Measurements from ENCODE around the gene CATSPER3.
"Not testable (repeated sequence)": the region's sequence is repeated elsewhere in the genome, so short reads cannot be mapped to it uniquely, and the experiment has no call there.

Gene CATSPER3

GRCh38 chr5:134975843-134976242 lies 8.1 kb downstream of the CATSPER3 start:
- no peak for DNase-seq

GRCh38 chr5:134976841-134977240 lies 9.1 kb downstream of the CATSPER3 start:
- no peak for DNase-seq

GRCh38 chr5:134979416-134979815 lies 11.7 kb downstream of the CATSPER3 start:
- DNase-seq = no peak

GRCh38 chr5:134982230-134982629 lies 14.5 kb downstream of the CATSPER3 start:
- no peak for DNase-seq

- DNase-seq = no peak
Measured at GRCh38 chr5:134989266-134989830, 21.6 kb downstream of the CATSPER3 start.

GRCh38 chr5:134990183-134990582 lies 22.5 kb downstream of the CATSPER3 start:
- DNase-seq = not testable (repeated sequence)

GRCh38 chr5:134992148-134992547 lies 24.4 kb downstream of the CATSPER3 start:
- DNase-seq = no peak

- DNase-seq = no peak
Measured at GRCh38 chr5:134993161-134993560, 25.5 kb downstream of the CATSPER3 start.

- DNase-seq = no peak
Measured at GRCh38 chr5:134994560-134995156, 27.0 kb downstream of the CATSPER3 start.

GRCh38 chr5:134995850-134996402 lies 28.2 kb downstream of the CATSPER3 start:
- DNase-seq = no peak

GRCh38 chr5:134997015-134997414 lies 29.3 kb downstream of the CATSPER3 start:
- DNase-seq = no peak

GRCh38 chr5:134998068-134998467 lies 30.4 kb downstream of the CATSPER3 start:
- DNase-seq = not testable (repeated sequence)

- no peak for DNase-seq
Measured at GRCh38 chr5:135004376-135004775, 36.7 kb downstream of the CATSPER3 start.

GRCh38 chr5:135005076-135005475 lies 37.4 kb downstream of the CATSPER3 start:
- DNase-seq = no peak

GRCh38 chr5:135007305-135007704 lies 39.6 kb downstream of the CATSPER3 start:
- no peak for DNase-seq

GRCh38 chr5:135007749-135008363 lies 40.1 kb downstream of the CATSPER3 start:
- DNase-seq = no peak

GRCh38 chr5:135008556-135008955 lies 40.8 kb downstream of the CATSPER3 start:
- DNase-seq = no peak

- DNase-seq = peak; percentile 13
Measured at GRCh38 chr5:135008981-135009735, 41.5 kb downstream of the CATSPER3 start.

- no peak for DNase-seq
Measured at GRCh38 chr5:135009736-135010501, 42.2 kb downstream of the CATSPER3 start.

GRCh38 chr5:135010502-135011354 lies 43.0 kb downstream of the CATSPER3 start:
- no peak for DNase-seq

GRCh38 chr5:135011355-135012032 lies 43.8 kb downstream of the CATSPER3 start:
- no peak for DNase-seq

All from NCI-H1105 treated with DMSO at 0.1 percent for 48 hours (cell line).